NOMO-1 treated with DMSO at 0.1 percent for 48 hours (cell line): ENCODE data around the gene HSD17B7.
"Not testable (repeated sequence)": the region's sequence is repeated elsewhere in the genome, so short reads cannot be mapped to it uniquely, and the experiment has no call there.

Experiments used
- DNase-seq: peaks from one replicate; lab custom pipeline; 2025; ENCODE audit not compliant: unreplicated experiment; lab: John Stamatoyannopoulos, UW

The HSD17B7 gene, protein sequence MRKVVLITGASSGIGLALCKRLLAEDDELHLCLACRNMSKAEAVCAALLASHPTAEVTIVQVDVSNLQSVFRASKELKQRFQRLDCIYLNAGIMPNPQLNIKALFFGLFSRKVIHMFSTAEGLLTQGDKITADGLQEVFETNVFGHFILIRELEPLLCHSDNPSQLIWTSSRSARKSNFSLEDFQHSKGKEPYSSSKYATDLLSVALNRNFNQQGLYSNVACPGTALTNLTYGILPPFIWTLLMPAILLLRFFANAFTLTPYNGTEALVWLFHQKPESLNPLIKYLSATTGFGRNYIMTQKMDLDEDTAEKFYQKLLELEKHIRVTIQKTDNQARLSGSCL

DNA sequence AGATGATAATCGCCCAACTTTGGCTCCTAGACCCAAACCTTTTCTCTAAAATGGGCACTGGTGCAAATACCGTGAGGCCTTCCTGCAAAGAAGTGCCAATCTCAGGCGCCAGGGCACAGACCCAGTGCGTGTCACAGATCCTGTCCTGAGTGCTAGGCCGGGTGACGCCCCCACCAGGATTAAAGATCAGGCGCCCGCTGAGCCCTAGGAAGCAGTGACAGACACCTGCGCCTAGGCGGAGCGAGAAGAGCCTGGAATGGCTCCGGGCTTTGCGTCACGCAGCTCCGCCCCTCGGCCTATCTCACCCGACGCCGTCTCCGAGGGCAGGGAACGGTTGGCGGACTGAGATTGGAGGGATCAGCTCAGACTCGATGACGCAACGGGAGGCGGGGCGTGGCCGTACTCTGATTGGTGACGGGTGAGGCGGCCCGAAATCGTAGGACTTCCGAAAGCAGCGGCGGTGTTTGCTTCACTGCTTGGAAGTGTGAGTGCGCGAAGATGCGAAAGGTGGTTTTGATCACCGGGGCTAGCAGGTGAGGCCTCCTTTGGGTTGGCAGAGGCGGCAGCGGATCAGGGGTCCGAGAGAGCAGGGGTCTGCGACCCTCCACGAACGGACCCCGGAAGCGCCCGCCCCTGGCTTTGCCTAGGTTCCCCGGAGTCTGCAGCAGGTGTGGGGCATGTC lies at the start of gene HSD17B7:
TSS of gene HSD17B7 (plus strand) at position 400 of the 682 bp plus-strand sequence. CDS start at position 499, 99 bp downstream.
- DNase-seq, result peak; percentile 59

GRCh38 chr1:162740755-162741154 lies 49.7 kb upstream of the HSD17B7 start:
- DNase-seq, result no peak

DNA sequence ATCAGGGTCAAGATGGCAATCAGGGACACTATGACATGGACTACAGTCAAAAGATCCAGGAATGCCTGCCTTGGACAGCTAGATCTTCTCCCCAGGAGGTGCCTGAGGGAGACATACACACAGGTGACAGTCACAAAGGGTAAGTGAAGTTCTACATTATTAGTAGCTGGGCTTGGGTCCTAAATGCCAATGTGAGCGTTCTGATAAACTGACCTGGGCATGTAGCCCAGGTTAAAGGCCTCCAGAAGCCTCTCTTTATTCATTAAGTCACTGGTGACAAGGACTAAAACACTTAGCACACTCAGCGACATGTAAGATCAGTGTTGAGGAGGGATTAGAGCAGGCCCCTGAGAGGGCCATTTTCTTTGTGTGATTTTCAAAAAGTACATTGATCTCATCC lies 48.9 kb upstream of the HSD17B7 start:
- DNase-seq, result no peak

- not testable (repeated sequence) for DNase-seq
Observed at GRCh38 chr1:162746264-162746942, 44.1 kb upstream of the HSD17B7 start.

DNA sequence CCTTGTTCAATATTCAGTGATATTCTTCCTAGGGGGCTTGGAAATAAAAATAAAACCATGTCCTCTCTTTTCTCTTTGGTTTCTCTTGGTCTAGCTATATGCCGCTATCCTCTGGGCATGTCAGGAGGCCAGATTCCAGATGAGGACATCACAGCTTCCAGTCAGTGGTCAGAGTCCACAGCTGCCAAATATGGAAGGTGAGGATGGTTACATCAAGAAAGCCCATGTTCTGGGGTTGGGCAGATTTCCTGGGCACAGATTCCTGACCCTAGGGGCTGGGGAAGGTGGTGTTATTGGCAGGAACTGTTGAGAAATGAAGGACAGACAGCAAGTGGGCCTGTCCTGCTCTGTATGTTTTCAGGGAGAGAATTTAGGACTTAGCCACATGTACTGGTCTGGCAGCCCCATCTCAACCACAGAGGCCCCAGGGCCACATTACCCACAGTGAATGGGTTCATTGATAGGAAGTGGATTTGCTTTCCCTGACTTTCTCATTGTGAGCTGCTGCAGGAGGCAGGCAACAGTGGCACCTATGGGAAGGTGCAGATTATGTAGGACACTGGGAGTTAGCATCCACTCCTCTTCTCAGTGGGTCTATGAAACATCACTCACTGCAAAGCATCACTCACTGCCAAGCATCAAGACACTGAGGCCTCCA lies 37.4 kb upstream of the HSD17B7 start:
- DNase-seq, result no peak

DNA sequence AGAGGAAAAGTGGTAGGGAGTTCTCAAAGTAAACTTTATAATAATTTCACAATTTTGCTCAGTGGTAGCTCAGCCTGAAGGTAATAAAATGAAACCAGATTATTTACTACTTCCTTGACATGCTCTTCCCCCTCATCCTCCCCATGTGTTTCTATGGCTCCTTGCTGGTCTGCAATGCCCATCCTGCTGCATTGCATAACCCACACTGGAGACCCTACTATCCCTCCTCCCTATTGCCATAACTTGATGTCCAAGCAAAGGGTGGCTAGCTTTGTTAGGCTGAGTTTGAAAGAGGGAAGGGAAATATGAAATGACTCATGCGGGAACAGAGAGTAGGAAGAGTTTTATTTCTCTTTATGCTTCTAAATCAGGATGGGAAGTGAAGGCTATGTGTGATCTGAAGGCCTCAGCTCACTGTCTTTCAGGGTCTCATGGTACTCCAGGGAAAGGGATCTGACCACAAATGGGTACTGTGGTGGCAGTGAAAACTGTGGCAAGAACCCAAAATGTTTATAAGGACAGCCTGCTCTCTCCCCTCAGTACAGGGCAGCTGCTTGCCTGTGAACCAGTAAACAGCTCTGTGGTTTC lies 36.4 kb upstream of the HSD17B7 start:
- peak; percentile 23 for DNase-seq

DNA sequence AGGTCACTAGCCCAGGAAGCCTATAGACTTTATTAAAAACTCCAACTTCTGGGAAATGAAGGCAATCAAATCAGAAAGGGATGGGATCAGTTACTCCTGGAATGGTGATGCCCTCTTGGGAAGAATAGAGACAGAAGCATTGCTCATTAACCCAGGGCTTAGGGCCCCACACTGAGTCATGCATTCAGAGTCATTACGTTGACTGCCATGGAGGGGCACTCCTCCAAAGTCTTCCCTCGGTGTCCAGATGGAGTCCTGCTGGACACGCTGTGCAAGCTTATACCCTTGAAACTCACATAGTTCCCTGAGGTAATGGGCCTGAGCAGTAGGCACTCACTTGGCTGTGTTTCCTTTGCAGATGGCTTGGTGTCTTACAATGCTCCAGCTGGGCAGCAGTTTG lies 35.2 kb upstream of the HSD17B7 start:
- no peak for DNase-seq

- no peak for DNase-seq
Observed at GRCh38 chr1:162756523-162756922, 34.0 kb upstream of the HSD17B7 start.

GRCh38 chr1:162757476-162757875 lies 33.0 kb upstream of the HSD17B7 start:
- no peak for DNase-seq

- DNase-seq, result no peak
Observed at GRCh38 chr1:162765788-162766187, 24.7 kb upstream of the HSD17B7 start.

DNA sequence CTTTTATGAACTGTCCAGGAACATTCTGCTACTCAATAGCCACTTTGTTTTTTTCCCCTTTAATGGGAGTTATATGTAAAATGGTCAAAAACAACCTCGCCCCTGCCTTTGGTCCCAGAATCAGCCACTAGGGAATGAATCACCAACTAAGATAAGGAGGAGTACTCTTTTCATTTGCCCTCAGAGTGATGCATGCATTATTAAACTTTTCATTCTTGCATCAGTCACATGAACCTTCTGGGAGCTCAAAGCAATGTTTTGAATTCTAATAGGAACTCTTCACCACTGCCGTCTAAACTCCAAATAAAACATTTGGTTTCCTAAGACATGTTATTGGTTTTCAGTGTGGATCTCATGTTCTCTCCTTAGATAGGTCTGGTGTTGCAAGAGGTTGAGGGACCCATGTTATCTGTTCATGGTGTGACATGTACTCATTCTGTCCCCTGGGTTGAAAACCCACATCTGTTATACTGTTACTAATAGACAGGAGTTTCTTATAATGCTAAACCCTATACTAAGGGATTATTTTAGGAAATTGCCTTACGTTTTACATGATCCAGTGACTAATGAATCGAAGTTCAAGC lies 17.8 kb upstream of the HSD17B7 start:
- no peak for DNase-seq

- no peak for DNase-seq
Observed at GRCh38 chr1:162774007-162774406, 16.5 kb upstream of the HSD17B7 start.

DNA sequence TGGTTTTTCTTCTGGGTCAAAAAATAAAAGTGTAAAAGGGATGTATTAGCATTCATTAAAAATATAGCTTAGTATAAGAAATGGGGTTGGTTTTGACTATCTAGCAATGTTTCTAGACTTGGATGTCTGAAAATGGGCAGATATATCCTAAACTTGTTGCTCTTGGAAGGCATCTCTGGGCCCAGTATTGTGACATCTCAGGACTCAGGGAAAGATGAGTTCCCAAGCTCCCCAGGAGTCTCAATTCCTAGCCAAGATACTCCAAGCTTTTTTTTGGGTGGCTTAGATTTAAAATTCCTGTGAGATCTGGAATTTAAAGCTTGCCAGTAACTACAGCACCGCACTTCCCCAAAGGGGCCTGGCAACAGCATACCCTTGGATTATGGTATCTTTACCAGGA lies 11.5 kb upstream of the HSD17B7 start:
- no peak for DNase-seq

DNA sequence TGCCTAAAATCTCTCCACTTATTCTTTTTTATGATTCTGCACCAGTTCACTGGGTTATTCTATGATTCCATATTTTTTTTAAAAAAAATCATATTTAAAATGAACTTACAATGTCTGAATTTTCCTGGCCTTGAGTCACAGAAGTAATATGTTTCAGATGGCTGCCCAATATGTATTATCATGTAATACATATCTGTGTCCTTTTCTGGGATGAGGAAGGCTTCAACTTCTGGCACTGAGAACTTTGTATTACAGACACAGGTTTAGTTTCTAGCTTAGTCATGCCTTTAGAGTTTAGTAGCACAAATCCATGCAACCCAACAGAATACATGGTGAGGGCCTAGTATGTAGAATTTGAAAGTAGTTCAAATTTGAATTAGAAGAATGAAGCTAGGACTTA lies 7.8 kb upstream of the HSD17B7 start:
- DNase-seq, result no peak

GRCh38 chr1:162784926-162785325 lies 5.6 kb upstream of the HSD17B7 start:
- not testable (repeated sequence) for DNase-seq

- not testable (repeated sequence) for DNase-seq
Observed at GRCh38 chr1:162788783-162789182, 1.7 kb upstream of the HSD17B7 start.

DNA sequence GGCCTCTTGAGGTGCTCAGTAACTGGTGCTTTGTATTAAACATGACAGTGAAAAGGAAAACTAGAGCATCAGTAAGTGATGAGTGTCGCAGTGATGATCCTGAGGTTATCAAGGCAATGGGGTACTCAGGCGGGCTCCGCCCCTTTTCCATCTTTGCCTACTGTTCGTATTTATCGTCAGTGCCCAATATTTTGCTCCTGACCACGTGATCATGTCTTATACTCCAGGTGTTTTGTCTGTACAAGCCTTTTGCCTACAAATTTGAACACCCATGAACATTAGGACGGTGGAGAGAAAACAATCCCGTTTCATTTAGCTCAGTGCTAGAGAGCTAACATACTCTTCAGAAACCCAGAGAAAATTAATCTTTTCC lies 469 bp downstream of the HSD17B7 start:
- DNase-seq, result not testable (repeated sequence)

DNA sequence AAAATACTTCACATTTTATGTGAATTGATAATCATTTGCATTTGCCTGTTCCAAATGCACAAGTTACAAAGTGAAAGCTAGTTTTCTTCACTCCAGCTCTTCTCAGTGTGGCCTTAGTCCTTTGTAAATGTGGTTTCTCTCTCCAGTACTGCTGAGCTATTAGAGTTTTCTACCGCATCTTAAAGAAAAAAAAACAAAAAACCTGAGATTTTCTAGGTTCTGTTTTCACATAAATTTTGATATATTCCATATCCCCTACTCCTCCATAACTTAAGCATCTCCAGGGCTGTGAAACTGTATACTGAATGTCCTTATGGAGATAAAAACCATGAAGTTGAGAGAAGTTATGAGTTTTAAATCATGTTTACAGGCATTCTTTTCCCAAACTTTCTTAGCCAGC lies 3.8 kb downstream of the HSD17B7 start:
- DNase-seq, result not testable (repeated sequence)

GRCh38 chr1:162796617-162797279 lies 6.2 kb downstream of the HSD17B7 start:
- not testable (repeated sequence) for DNase-seq
